ENCODE data around the gene MCRIP2.

GRCh38 chr16:647173-647902 is 5.7 kb downstream of the MCRIP2 start:
- TF ChIP-seq CTCF (IDR thresholded peaks at IDR 0.05) (no peak), POLR2A (IDR thresholded peaks at IDR 0.05) (no peak)

Measured in adrenal gland (tissue), 5 donors.